DMS114 treated with DMSO at 0.1 percent for 48 hours (cell line): Measurements from ENCODE around the gene MAPKAPK2.
"Not testable (repeated sequence)": the region's sequence is repeated elsewhere in the genome, so short reads cannot be mapped to it uniquely, and the experiment has no call there.

Source experiments
- DNase-seq: peaks from one replicate; lab custom pipeline; 2025; ENCODE audit not compliant: unreplicated experiment; lab: John Stamatoyannopoulos, UW

The MAPKAPK2 gene

DNA sequence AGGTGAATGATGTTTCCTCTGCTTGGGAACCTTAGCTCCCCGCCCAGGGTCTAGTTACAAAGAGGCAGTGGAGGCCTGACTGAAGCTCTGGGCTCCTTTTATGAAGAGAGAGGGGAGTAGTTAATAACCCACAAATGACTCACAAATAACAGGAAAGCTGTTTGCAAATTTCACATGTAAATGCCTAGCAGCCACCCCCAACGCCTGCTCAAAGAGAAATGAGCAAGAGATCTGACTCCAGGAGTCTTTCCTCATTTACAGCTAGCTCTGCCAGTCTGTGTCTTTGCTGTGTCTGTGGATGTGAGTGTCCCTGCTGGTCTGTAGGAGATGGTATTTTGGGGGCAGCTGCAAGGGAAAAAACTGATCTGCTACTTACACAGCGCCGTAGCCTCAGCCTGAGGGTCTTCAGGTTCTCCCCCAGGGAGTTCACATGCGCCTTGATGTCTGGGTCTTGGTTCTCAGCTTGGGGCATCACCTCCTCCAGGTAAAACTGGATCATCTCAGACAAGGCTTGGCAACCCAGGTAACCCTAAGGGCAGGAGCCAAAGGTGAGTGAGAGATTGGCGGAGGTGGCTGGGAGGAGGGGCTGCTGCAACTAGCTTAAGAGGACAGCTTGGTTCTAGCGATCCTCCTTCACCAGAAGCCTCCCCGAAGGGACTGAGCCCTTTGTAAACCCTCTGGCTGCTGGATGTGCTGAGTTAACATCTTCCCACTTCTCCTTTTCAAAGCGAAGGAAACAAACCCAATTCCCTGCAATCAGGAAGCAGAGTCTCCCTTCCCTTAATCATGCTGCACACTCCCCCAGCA lies 86.0 kb downstream of the MAPKAPK2 start, which contains the start of gene IL19:
TSS of gene IL19 (plus strand) at position 243 of the 807 bp plus-strand sequence. CDS start 65,890 bp downstream, outside the sequence.
- no peak for DNase-seq

GRCh38 chr1:206771338-206771692 lies 86.6 kb downstream of the MAPKAPK2 start:
- DNase-seq, result no peak

DNA sequence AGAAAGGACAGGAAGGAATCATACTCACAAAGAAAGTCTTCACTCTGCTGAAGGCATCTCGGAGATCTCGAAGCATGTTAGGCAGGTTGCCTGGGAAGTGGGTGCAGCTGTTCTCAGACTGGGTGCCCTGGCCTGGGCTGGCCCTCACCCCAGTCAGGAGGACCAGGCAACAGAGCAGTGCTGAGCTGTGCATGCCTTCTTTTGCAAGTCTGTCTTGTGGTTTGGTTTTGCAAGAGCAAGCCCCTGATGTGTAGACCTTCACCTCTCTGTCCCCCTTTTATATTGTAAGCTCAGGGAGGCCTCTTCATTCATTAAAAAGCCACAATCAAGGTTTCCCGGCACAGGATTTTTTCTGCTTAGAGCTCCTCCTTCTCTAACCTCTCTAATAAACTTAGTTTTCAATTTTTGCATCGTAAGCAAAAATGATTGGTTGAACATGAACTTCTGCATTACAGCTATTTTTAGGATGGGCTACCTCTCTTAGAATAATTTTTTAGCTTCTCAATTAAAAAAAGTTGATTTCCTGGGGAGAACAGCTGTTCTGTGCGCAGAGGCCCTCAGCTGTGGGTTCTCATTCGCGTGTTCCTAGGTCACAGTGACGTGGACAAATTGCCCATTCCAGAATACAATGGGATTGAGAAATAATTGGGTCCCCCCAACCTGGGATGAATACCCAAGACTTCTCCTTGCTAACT lies 87.7 kb downstream of the MAPKAPK2 start, which contains the start of gene IL10:
TSS of gene IL10 (minus strand) at position 252 of the 695 bp plus-strand sequence. CDS start at position 193, 59 bp downstream.
- DNase-seq, result no peak

- DNase-seq, result no peak
Measured at GRCh38 chr1:206774093-206774492, 89.4 kb downstream of the MAPKAPK2 start.

DNA sequence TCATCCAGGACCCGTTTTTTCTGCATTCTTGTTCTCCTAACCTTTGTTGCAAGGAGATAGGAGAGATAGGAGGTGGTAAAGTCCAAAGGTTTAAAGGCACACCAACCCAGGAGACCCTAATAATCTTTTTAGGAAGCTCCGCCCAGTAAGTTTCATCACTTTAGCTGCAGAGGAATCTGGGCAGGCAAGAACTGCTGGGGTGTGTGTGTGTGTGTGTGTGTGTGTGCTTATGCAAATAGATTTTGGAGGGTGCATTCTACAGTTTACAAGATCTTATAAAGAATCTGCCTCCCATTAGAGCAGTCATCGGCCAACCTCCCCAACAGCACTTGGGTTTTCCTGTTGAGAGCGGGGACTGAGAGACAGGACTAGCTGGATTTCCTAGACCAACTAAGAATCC lies 91.5 kb downstream of the MAPKAPK2 start:
- DNase-seq, result no peak

GRCh38 chr1:206778031-206778430 lies 93.3 kb downstream of the MAPKAPK2 start:
- no peak for DNase-seq

- not testable (repeated sequence) for DNase-seq
Measured at GRCh38 chr1:206778911-206779310, 94.2 kb downstream of the MAPKAPK2 start.

DNA sequence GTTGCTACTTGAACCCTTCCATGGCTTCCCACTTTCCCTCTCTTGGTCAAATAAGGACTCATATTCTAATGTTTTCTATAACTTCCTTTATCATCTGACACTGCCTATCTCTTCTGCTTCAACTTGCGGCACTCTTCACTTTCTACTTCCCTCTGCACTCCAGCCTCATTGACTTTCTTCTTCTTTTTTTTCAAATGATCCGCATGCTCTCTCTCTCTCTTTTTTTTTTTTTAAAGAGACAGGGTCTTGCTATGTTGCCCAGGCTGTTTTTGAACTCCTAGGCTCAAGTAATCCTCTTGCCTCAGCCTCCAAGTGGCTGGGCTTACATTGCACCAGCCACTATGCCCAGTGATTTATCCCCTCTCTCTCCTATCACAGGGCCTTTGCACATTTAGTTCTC lies 94.9 kb downstream of the MAPKAPK2 start:
- no peak for DNase-seq

DNA sequence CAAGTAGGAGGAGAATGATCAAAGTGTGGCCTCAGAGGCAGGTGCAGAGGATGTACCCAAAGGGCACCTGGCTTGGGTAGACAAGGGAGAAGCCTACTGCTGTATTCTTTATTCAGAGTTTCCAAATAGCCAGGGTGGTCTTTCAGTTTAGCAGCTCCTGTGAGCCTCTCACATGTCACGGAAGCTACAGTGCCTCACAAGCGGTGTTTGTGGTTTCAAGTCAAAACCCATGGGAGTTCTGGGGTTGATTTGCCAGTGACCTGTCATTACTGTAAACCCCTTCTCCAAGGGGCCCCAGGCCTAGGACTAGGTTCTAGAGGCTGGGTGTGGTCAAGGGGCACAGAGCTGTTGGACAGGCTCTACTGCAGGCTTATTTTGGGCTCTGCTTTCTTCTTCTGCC lies 97.7 kb downstream of the MAPKAPK2 start:
- no peak for DNase-seq

GRCh38 chr1:206783506-206783905 lies 98.8 kb downstream of the MAPKAPK2 start:
- no peak for DNase-seq
